ENCODE data around the gene GPR84. TPM values are rescaled to one million over a fixed set of nuclear protein-coding genes. Genes with fewer than 3 reads are reported as not detected.

GPR84 gene
- total and polyA plus RNA-seq, 9 of the 15 experiments (the other 6 are each of a cell fraction or from before 2014, with no cell fraction given) = 0.07 to 0.18 (median 0.11) TPM; not detected in 5

GRCh38 chr12:54324617-54325441 is 39.5 kb downstream of the GPR84 start, which contains the start of gene COPZ1 (continued):
- TF ChIP-seq ZNF277 (CRISPR knock-in tag; IDR thresholded peaks at IDR 0.05; ENCODE audit: borderline replicate concordance) (no peak), KDM1A (IDR thresholded peaks at IDR 0.05) (no peak), PHF20 (IDR thresholded peaks at IDR 0.05; ENCODE audit: partially characterized antibody) (peak; percentile 63), RREB1 (CRISPR knock-in tag; IDR thresholded peaks at IDR 0.05) (no peak), HSF4 (CRISPR knock-in tag; IDR thresholded peaks at IDR 0.05; ENCODE audit: borderline replicate concordance) (no peak), ZNF507 (tag; conservative IDR thresholded peaks at IDR 0.05) (no peak), IFI16 (CRISPR knock-in tag; IDR thresholded peaks at IDR 0.05) (peak; percentile 69; the same call in 1 of the 2 replicates), ZNF584 (CRISPR knock-in tag; IDR thresholded peaks at IDR 0.05; ENCODE audit: low read depth) (no peak), BMI1 (IDR thresholded peaks at IDR 0.05; ENCODE audit: low read length) (peak; percentile 76), E2F5 (CRISPR knock-in tag; IDR thresholded peaks at IDR 0.05) (no peak), ZNF133 (CRISPR knock-in tag; IDR thresholded peaks at IDR 0.05) (no peak), FIP1L1 (IDR thresholded peaks at IDR 0.05; ENCODE audit: low read depth, low read length, poor library complexity, severe bottlenecking) (no peak), JUND (IDR thresholded peaks at IDR 0.05; ENCODE audit: borderline replicate concordance, low read depth, low read length) (peak; percentile 43), JUND (tag; IDR thresholded peaks at IDR 0.05; ENCODE audit: borderline replicate concordance, low read depth, low read length) (no peak), ILK (tag; IDR thresholded peaks at IDR 0.05; ENCODE audit: borderline replicate concordance, low read depth) (no peak), MAZ (CRISPR knock-in tag; conservative IDR thresholded peaks at IDR 0.05 in 1 of 2, IDR thresholded peaks at IDR 0.05 in 1 of 2) (peak in 1 of 2 experiments; percentile 68), BHLHE40 (IDR thresholded peaks at IDR 0.05; ENCODE audit: low read length) (peak; percentile 24; the same call in 1 of the 2 replicates), CBX2 (IDR thresholded peaks at IDR 0.05; ENCODE audit: insufficient read depth, low read length, poor library complexity, severe bottlenecking) (no peak), CSDE1 (IDR thresholded peaks at IDR 0.05) (peak in 1 of 2 experiments; percentile 80; a peak in 2 of 4 replicates), COPS2 (conservative IDR thresholded peaks at IDR 0.05) (no peak)

All from K562 (cell line).